ENCODE results near the gene MAB21L2.

The MAB21L2 gene

DNA sequence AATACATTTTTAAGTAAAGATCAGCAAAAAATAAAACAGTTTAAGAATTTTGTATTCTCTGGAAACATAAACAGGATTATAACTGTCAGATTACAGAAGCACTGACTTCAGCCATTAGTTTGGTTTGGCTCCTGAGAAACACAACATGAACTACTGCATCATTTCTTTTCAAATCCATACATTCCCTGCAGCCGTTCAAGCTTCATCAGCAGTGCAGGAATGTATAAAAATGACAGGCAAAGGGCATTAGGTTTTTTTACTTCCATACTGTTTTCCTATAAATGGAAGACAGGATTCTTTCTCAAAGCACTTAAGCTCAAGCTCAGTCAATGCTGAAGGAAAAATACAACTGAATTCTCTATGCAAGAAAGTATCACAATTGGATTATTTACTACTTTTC lies 4.2 kb upstream of the MAB21L2 start:
- no peak for FAIRE-seq

DNA sequence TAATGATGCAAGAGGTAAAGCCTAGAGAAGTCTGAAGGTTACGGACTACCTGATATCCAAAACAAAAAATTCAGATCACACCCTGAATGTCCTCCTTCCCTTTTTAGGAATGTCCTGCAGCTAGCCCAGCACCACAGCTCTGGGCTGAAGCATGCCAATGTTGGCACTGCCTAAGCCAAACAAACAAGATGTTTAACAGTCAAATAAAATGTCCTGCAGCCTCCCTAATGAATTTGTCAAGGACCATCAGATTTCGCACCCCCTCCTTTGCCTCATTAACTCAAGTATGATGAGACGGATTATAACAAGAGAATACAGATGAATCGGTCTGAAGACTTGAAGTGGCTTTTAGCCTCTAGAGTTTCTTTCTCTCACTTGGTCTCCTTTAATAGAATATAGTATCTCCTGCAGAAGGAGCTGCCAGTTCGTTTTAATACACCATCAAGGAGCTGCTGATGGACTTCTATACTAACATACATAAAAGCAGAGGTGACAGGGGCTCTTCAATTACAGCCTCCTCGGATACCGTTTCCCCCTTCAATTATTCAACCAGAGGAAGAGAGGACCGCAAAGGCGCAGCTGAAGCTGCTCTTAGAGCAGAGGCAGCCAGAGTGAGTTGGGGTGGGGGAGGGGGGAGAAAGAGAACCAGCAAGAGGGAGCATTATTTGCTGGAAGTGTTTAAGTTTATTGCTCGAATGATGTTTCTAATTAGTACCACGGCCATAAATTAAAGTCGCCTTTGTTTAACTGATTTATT lies 3.0 kb upstream of the MAB21L2 start:
- FAIRE-seq: no peak

- FAIRE-seq: no peak
Observed at GRCh38 chr4:150579551-150580234, 2.3 kb upstream of the MAB21L2 start.

DNA sequence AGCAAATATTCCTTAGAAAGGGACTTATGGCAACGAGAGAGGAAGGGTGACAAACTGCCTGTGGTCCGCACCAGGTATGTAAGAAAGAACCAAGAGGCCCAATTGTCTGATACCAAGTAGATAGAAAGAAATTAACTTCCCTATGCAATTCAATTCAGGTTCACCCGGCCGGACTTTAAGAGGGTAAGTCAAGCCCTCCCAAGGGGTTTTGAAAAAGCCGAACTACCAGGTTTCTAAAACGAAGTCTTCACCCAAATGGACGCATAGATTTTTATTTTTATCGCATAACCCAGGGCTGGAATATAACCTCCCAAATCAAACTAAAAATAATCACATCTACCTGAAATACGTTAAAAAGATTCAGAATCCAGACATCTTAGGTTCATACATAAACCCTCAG lies 1.6 kb upstream of the MAB21L2 start:
- no peak for FAIRE-seq

DNA sequence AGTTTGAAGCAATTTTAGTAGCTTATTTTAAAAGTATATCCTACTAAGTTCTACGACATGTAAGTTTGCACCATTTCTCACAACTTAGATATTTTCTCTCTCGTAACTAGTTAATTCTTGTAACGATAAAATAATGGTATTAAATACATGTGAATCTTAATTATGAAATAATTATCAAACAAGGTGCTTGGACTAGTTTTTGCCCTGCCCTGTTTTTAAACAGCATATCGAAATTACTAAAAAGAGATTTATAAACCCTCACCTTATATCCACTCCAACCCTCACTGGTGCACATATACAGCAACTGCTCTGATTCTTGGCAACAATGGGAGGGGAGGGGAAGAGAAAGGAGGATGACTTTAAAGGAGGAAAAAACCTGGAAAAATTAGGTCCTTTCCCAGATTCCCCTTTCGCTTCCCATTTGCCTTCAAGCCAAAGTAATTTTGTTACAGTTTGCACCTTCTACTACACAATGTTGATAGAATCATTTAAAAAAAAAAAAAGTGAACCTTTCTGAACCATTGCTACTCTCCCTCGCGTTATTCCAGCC lies 820 bp upstream of the MAB21L2 start:
- FAIRE-seq: peak; percentile 19

GRCh38 chr4:150581641-150582051 lies 305 bp upstream of the MAB21L2 start:
- FAIRE-seq: no peak

DNA sequence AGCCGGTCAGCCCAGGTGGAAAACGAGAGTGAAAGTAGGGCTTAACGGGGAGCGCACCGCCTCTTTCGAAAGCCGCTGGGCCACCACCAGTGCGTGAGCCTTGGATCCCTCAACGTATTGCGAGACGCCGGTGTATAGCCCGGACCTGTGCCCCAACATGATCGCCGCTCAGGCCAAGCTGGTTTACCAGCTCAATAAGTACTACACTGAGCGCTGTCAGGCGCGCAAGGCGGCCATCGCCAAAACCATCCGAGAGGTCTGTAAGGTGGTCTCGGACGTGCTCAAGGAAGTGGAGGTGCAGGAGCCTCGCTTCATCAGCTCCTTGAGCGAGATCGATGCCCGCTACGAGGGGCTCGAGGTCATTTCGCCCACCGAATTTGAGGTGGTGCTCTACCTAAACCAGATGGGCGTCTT lies 929 bp downstream of the MAB21L2 start:
- no peak for FAIRE-seq

DNA sequence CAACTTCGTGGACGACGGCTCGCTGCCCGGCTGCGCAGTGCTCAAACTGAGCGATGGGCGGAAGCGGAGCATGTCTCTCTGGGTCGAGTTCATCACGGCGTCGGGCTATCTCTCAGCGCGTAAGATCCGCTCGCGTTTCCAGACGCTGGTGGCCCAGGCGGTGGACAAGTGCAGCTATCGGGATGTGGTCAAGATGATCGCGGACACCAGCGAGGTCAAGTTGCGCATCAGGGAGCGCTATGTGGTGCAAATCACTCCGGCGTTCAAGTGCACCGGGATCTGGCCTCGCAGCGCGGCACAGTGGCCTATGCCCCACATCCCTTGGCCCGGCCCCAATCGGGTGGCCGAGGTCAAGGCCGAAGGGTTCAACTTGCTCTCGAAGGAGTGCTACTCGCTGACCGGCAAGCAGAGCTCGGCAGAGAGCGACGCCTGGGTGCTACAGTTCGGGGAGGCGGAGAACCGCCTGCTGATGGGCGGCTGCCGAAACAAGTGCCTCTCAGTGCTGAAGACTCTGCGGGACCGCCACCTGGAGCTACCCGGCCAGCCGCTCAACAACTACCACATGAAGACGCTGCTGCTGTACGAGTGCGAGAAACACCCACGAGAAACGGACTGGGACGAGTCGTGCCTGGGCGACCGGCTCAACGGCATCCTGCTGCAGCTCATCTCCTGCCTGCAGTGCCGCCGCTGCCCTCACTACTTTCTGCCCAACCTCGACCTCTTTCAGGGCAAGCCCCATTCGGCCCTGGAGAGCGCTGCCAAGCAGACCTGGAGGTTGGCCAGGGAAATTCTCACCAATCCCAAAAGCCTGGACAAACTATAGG lies 1.5 kb downstream of the MAB21L2 start:
- no peak for FAIRE-seq

DNA sequence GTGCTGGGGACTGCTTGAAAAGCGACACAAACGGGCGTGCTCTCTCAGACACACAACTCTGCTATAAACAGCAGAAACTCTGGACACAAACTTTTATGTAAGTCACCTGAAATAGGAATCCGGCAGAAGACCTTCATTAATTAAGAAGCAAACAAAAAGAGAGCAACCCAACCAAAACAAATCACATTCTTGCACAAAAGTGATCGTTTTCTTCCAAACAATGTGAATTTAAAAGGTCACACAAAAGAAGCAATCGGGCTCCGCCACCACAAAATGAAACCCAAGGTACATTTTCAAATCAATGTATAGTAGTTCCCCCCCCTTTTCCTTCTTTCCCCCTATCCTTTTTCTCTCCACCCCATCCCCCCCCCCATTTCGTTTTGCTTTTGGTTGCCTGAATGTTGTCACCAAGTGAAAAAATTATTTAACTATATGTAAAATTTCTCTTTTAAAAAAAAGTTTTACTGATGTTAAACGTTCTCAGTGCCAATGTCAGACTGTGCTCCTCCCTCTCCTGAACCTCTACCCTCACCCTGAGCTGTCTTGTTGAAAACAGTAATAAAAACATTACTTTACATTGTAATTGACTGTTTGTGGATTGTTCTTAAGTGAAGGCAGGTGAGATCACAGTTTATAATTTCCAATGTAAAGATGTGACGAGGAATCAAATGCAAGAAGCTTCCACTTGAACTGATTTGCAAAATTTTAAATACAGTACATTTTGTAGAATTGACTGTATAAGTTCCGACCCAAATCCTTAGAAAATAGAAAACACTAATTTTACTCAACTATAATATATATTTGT lies 2.4 kb downstream of the MAB21L2 start:
- no peak for FAIRE-seq

- FAIRE-seq: no peak
Observed at GRCh38 chr4:150585611-150586010, 3.7 kb downstream of the MAB21L2 start.

GRCh38 chr4:150586162-150586810 lies 4.3 kb downstream of the MAB21L2 start:
- no peak for FAIRE-seq

DNA sequence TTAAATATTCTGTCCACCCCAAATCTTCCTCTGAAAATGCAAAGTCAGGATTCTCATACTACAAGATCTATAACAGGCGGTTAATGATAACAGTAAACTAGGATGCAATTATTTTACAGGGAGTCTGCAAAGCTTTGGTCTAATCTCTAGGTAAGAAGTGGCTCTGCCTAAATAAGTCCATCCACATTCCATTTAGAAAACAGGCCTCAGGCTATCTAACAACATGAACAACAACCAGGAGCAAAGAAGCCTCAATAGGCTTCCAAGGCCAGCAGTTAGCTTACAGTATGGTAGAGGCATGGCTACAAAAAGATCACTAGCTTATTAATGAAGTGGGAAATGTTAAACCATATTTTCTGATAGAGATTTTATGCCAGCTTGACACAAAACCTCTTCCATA lies 6.4 kb downstream of the MAB21L2 start:
- no peak for FAIRE-seq

DNA sequence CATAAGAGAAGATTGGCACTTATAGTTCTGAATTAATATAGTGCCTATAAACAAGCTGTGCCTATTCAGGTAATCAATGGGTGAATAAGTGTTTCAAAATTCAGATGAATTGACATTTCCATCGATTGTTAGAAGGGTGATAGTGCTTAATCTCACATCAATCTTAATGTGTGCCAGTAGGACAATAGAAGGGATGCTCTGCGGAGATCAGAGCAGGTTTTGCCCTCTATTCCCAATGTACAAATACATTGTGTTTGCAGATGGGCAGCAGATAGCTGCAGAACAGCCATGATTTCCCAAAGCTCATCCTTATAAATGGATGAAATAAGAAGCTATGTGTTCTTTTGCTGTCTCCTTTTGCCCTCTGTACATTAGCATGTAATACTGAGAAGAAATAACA lies 7.2 kb downstream of the MAB21L2 start:
- FAIRE-seq: no peak

DNA sequence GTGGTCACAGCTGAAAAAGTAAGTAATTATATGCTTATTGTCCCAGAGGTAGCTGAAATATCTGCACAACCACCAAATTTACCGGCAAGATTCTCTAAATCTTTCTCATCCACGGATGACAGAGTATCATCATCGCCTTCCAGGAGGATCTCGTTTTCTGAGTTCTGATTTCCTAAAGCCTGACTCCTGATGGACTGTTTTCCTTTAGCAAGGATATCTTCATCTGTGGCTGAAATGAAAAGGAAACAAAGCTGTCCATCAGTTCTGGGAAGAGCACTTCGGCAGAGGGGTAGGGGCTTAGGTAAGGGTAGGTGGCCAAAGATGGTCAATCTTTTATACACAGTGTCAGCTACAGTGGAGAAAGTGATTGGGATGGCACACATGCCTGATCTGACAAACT lies 8.7 kb downstream of the MAB21L2 start:
- FAIRE-seq: no peak

GRCh38 chr4:150591406-150591805 lies 9.5 kb downstream of the MAB21L2 start:
- FAIRE-seq: no peak

DNA sequence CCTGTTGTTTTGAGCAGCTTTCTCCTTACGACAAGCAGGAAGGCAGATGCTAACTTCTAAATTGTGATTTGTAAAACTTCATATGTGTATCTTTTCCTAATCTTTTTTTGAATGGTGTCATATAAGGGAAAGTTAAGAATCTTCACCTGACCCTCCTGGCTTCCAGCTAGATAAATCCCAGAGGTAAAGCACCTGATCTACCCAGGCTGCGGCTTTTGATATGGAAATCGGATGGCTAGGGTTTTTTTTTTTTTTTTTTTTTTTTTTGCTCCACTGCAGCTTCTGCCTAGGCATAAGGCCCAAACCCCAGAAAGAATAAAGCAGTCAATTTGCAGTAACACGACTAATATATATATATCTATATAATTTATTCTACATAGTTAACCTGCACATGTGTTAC lies 10.0 kb downstream of the MAB21L2 start:
- FAIRE-seq: no peak

- peak; percentile 43 for FAIRE-seq
Observed at GRCh38 chr4:150593996-150594395, 12.0 kb downstream of the MAB21L2 start.

GRCh38 chr4:150598909-150599308 lies 17.0 kb downstream of the MAB21L2 start:
- FAIRE-seq: no peak

DNA sequence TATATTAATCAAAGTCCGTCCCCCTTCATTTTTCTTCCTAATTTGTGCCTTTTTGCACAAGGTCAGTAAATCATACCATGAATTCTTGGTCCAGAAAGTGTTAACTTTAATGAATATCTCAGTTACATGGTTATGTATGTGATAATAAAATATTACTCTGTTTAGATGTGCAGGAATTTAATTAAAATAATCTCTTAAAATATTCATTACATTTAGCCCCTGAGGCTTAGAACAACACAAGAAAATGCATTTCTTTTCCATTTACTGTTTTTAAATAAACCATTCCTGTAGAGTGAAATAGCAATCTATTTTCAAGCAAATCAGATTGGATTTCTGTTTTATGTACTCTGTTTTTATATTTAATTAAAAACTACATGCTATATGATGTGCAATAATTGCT lies 17.6 kb downstream of the MAB21L2 start:
- FAIRE-seq: peak; percentile 34

GRCh38 chr4:150600812-150601445 lies 19.0 kb downstream of the MAB21L2 start:
- no peak for FAIRE-seq

DNA sequence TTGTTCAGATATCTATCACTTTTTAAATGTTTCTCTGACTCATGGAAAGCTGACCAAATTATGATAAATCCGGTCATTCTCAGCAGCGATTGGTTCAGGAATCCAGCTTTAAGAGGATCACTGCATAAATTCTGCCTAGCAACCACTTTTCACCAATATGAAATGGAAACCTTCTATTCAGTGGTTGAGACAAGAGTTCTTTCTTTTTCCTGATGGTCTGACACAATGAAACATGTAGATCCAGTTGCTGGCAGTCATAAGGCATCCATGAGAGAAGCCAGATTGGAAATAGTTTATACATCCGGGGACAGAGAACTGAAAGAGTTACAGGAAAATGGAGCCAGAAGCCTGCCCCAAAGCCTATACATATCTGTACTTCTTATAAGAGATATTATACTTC lies 27.2 kb downstream of the MAB21L2 start:
- FAIRE-seq: no peak

- FAIRE-seq: peak; percentile 68
Observed at GRCh38 chr4:150619042-150619441, 37.1 kb downstream of the MAB21L2 start.

All from A204.1 (cell line).